ENCODE results near the gene F2RL3.
"Not testable (repeated sequence)": the region's sequence is repeated elsewhere in the genome, so short reads cannot be mapped to it uniquely, and the experiment has no call there.

Gene F2RL3

GRCh38 chr19:16888629-16889365 lies at the start of gene F2RL3:
TSS of gene F2RL3 (plus strand) at chr19:16888999. CDS start at chr19:16889190, 191 bp downstream.
- no peak for DNase-seq

GRCh38 chr19:16841391-16841926 lies 47.3 kb upstream of the F2RL3 start:
- DNase-seq = no peak

GRCh38 chr19:16846901-16847300 lies 41.9 kb upstream of the F2RL3 start:
- DNase-seq = no peak

- DNase-seq = no peak
Observed at GRCh38 chr19:16847430-16847829, 41.4 kb upstream of the F2RL3 start.

GRCh38 chr19:16849168-16849567 lies 39.6 kb upstream of the F2RL3 start:
- DNase-seq = no peak

- no peak for DNase-seq
Observed at GRCh38 chr19:16850133-16850532, 38.7 kb upstream of the F2RL3 start.

GRCh38 chr19:16851031-16851712 lies 37.6 kb upstream of the F2RL3 start:
- DNase-seq = no peak

GRCh38 chr19:16853066-16853465 lies 35.7 kb upstream of the F2RL3 start:
- no peak for DNase-seq

GRCh38 chr19:16856091-16856490 lies 32.7 kb upstream of the F2RL3 start:
- no peak for DNase-seq

- no peak for DNase-seq
Observed at GRCh38 chr19:16859626-16860025, 29.2 kb upstream of the F2RL3 start.

- no peak for DNase-seq
Observed at GRCh38 chr19:16860118-16860517, 28.7 kb upstream of the F2RL3 start.

- no peak for DNase-seq
Observed at GRCh38 chr19:16861011-16861410, 27.8 kb upstream of the F2RL3 start.

- no peak for DNase-seq
Observed at GRCh38 chr19:16861834-16862233, 27.0 kb upstream of the F2RL3 start.

GRCh38 chr19:16862826-16863415 lies 25.9 kb upstream of the F2RL3 start:
- DNase-seq = no peak

- DNase-seq = no peak
Observed at GRCh38 chr19:16867211-16867610, 21.6 kb upstream of the F2RL3 start.

- DNase-seq = no peak
Observed at GRCh38 chr19:16868423-16869130, 20.2 kb upstream of the F2RL3 start.

- DNase-seq = no peak
Observed at GRCh38 chr19:16869331-16869972, 19.3 kb upstream of the F2RL3 start.

GRCh38 chr19:16871871-16872270 lies 16.9 kb upstream of the F2RL3 start:
- no peak for DNase-seq

GRCh38 chr19:16872728-16873127 lies 16.1 kb upstream of the F2RL3 start:
- no peak for DNase-seq

- DNase-seq = no peak
Observed at GRCh38 chr19:16873594-16873993, 15.2 kb upstream of the F2RL3 start.

- no peak for DNase-seq
Observed at GRCh38 chr19:16874250-16874977, 14.4 kb upstream of the F2RL3 start.

- DNase-seq = not testable (repeated sequence)
Observed at GRCh38 chr19:16874978-16875299, 13.9 kb upstream of the F2RL3 start.
